Thymus (tissue), 11 donors: ENCODE results near the gene MXI1. TPM values are rescaled to one million over a fixed set of nuclear protein-coding genes. Genes with fewer than 3 reads are reported as not detected.

Experiments
- DNase-seq, 9 donors: peaks; one replicate each; pipeline ENCODE4 v3.0.0-alpha.2; 2013; ENCODE audit warnings: low spot score in 9 of 9, low read depth in 6 of 9, missing footprints in 1 of 9
- H3K27ac ChIP-seq, 2 donors: one replicate each; pipeline ENCODE4 v1.5.1; 2013; ENCODE audit warnings: control low read depth in 1 of 2, low read depth in 1 of 2, low read length in 1 of 2, mild to moderate bottlenecking in 1 of 2, moderate library complexity in 1 of 2
- H3K27me3 ChIP-seq, 2 donors: one replicate each; pipeline ENCODE4 v1.5.1; 2013; ENCODE audit warnings: low read length in 1 of 2; ENCODE audit not compliant: control insufficient read depth in 2 of 2, insufficient read depth in 1 of 2
- H3K36me3 ChIP-seq, 2 donors: one replicate each; pipeline ENCODE4 v1.5.1; 2013; ENCODE audit warnings: low read length in 1 of 2, mild to moderate bottlenecking in 1 of 2, moderate library complexity in 1 of 2; ENCODE audit not compliant: control insufficient read depth in 2 of 2, insufficient read depth in 2 of 2
- H3K4me1 ChIP-seq, 2 donors: one replicate each; pipeline ENCODE4 v1.5.1; 2013; ENCODE audit warnings: low read length in 2 of 2; ENCODE audit not compliant: control insufficient read depth in 2 of 2, insufficient read depth in 2 of 2
- H3K4me3 ChIP-seq, 2 donors: one replicate each; pipeline ENCODE4 v1.5.1; 2013; ENCODE audit warnings: low read length in 2 of 2, control low read depth in 1 of 2, mild to moderate bottlenecking in 1 of 2
- H3K9me3 ChIP-seq, 2 donors: one replicate each; pipeline ENCODE4 v1.5.1; 2013; ENCODE audit warnings: low read length in 1 of 2, mild to moderate bottlenecking in 1 of 2; ENCODE audit not compliant: control insufficient read depth in 2 of 2, insufficient read depth in 1 of 2
- WGBS: extraction: QIAGEN DNeasy Blood & Tissue Kit; methylation state at CpG from one replicate; pipeline ENCODE4 v1.1.7; 2013; 5-methylcytosine and 5-hydroxymethylcytosine counted together
- polyA plus RNA-seq: library from polyadenylated mRNA; stranded (reverse); fragments of 200-250 nt; gene quantifications from one replicate; pipeline ENCODE4 v1.2.3, GENCODE V29; 2013
- total RNA-seq: library from RNA; stranded (reverse); fragments of 120-200 nt; gene quantifications from one replicate; pipeline ENCODE4 v1.2.4, GENCODE V29; 2013
- donor health status: healthy.

The MXI1 gene
- total and polyA plus RNA-seq, 2 donors, result 14.7 to 44.1 TPM

GRCh38 chr10:110278562-110279406 is 71.4 kb downstream of the MXI1 start:
- WGBS, result 92% methylated on average over 7 of the region's 7 CpGs
- DNase-seq, result no peak
- Histone ChIP-seq H3K36me3 (peaks cover 0 to 2% of the 10 kb centered on the region in 2 donors), H3K9me3 (no peaks in the 10 kb centered on the region), H3K27me3 (no peaks in the 10 kb centered on the region), H3K27ac (no peak overlapping the region), H3K4me3 (no peak overlapping the region), H3K4me1 (peaks cover 7 to 21% of the 10 kb centered on the region in 2 donors)

- Histone ChIP-seq H3K27ac (no peak overlapping the region), H3K4me3 (no peak overlapping the region), H3K9me3 (no peaks in the 10 kb centered on the region), H3K27me3 (no peaks in the 10 kb centered on the region), H3K36me3 (peaks cover 0 to 4% of the 10 kb centered on the region in 2 donors), H3K4me1 (peaks cover 3 to 15% of the 10 kb centered on the region in 2 donors)
- WGBS, result 39% methylated on average over 6 of the region's 6 CpGs
- peak in 6 of 9 donors; percentile 45 to 79 (median 52) for DNase-seq
Observed at GRCh38 chr10:110279407-110279986, 72.1 kb downstream of the MXI1 start.

- 100% methylated on average over 3 of the region's 3 CpGs for WGBS
- no peak for DNase-seq
- H3K9me3 ChIP-seq, result no peaks in the 10 kb centered on the region
- peaks cover 7 to 41% of the 10 kb centered on the region in 2 donors for H3K36me3 ChIP-seq
- H3K27me3 ChIP-seq, result no peaks in the 10 kb centered on the region
- H3K27ac ChIP-seq, result no peak overlapping the region
- H3K4me3 ChIP-seq, result no peak overlapping the region
- H3K4me1 ChIP-seq, result no peaks in the 10 kb centered on the region
Observed at GRCh38 chr10:110284262-110284661, 76.9 kb downstream of the MXI1 start.

- no peak for DNase-seq
- Histone ChIP-seq H3K36me3 (peaks cover 11 to 49% of the 10 kb centered on the region in 2 donors), H3K4me1 (no peaks in the 10 kb centered on the region), H3K27ac (no peak overlapping the region), H3K27me3 (no peaks in the 10 kb centered on the region), H3K4me3 (no peak overlapping the region), H3K9me3 (no peaks in the 10 kb centered on the region)
- WGBS, result over 99% methylated on average over 2 of the region's 2 CpGs
Observed at GRCh38 chr10:110285501-110285900, 78.1 kb downstream of the MXI1 start.

GRCh38 chr10:110286841-110287240 is 79.4 kb downstream of the MXI1 start:
- no peaks in the 10 kb centered on the region for H3K27me3 ChIP-seq
- H3K4me1 ChIP-seq, result no peaks in the 10 kb centered on the region
- WGBS, result 98% methylated on average over 2 of the region's 2 CpGs
- no peak for DNase-seq
- H3K4me3 ChIP-seq, result no peak overlapping the region
- H3K27ac ChIP-seq, result no peak overlapping the region
- H3K9me3 ChIP-seq, result no peaks in the 10 kb centered on the region
- H3K36me3 ChIP-seq, result peaks cover 11 to 58% of the 10 kb centered on the region in 2 donors

GRCh38 chr10:110296966-110297365 is 89.6 kb downstream of the MXI1 start:
- peaks cover 32 to 87% of the 10 kb centered on the region in 2 donors for H3K36me3 ChIP-seq

GRCh38 chr10:110300486-110300986 is 93.1 kb downstream of the MXI1 start:
- peaks cover 0 to 1% of the 10 kb centered on the region in 2 donors for H3K9me3 ChIP-seq
- peaks cover 30 to 68% of the 10 kb centered on the region in 2 donors for H3K36me3 ChIP-seq
- H3K4me1 ChIP-seq, result peaks cover 3 to 5% of the 10 kb centered on the region in 2 donors
- no peak for DNase-seq
- H3K4me3 ChIP-seq, result no peak overlapping the region
- 87% methylated on average over 5 of the region's 5 CpGs for WGBS
- no peaks in the 10 kb centered on the region for H3K27me3 ChIP-seq
- no peak overlapping the region for H3K27ac ChIP-seq

More at GRCh38 chr10:110296966-110297365, 89.6 kb downstream of the MXI1 start:
- no peaks in the 10 kb centered on the region for H3K9me3 ChIP-seq
- no peaks in the 10 kb centered on the region for H3K4me1 ChIP-seq
- WGBS, result 97% methylated on average over 1 of the region's 1 CpG
- H3K4me3 ChIP-seq, result no peak overlapping the region
- no peak overlapping the region for H3K27ac ChIP-seq
- no peak for DNase-seq
- no peaks in the 10 kb centered on the region for H3K27me3 ChIP-seq

GRCh38 chr10:110303681-110304080 is 96.3 kb downstream of the MXI1 start:
- no peak overlapping the region for H3K27ac ChIP-seq
- H3K4me1 ChIP-seq, result peaks cover 5 to 9% of the 10 kb centered on the region in 2 donors
- peaks cover 0 to 1% of the 10 kb centered on the region in 2 donors for H3K9me3 ChIP-seq
- DNase-seq, result peak in 1 of 9 donors; percentile 22
- H3K4me3 ChIP-seq, result peak overlapping the region; percentile 76 to 89
- WGBS, result 20% methylated on average over 4 of the region's 4 CpGs
- peaks cover 11 to 41% of the 10 kb centered on the region in 2 donors for H3K36me3 ChIP-seq
- no peaks in the 10 kb centered on the region for H3K27me3 ChIP-seq

GRCh38 chr10:110304394-110304779 is 97.0 kb downstream of the MXI1 start:
- H3K4me1 ChIP-seq, result peaks cover 5 to 9% of the 10 kb centered on the region in 2 donors
- H3K4me3 ChIP-seq, result peak overlapping the region; percentile 76 to 89
- WGBS, result under 1% methylated on average over 42 of the region's 42 CpGs
- H3K27me3 ChIP-seq, result no peaks in the 10 kb centered on the region
- H3K27ac ChIP-seq, result peak overlapping the region; percentile 87 to 93
- H3K36me3 ChIP-seq, result peaks cover 11 to 34% of the 10 kb centered on the region in 2 donors
- H3K9me3 ChIP-seq, result peaks cover 0 to 1% of the 10 kb centered on the region in 2 donors
- no peak for DNase-seq
